ENCODE measurements around the gene EIF4G3.

DNA sequence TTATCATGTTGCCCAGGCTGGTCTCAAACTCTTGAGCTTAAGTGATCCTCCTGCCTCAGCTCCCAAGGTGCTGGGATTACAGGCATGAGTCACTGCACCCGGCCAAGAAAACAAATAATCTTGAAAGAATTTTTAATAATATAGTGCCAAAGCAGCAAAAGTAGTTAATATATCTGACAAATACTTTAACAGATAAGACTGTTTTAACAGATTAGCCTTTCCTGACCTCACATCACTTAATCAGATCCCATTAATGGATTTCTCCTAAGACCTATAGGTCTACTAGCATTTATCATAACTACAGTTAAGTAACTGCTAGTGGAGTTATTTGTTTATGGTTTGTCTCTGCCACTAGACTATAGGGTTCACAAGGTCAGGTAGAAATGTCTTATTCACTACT, 328.5 kb downstream of the EIF4G3 start:
- TF ChIP-seq, protein P1, sequence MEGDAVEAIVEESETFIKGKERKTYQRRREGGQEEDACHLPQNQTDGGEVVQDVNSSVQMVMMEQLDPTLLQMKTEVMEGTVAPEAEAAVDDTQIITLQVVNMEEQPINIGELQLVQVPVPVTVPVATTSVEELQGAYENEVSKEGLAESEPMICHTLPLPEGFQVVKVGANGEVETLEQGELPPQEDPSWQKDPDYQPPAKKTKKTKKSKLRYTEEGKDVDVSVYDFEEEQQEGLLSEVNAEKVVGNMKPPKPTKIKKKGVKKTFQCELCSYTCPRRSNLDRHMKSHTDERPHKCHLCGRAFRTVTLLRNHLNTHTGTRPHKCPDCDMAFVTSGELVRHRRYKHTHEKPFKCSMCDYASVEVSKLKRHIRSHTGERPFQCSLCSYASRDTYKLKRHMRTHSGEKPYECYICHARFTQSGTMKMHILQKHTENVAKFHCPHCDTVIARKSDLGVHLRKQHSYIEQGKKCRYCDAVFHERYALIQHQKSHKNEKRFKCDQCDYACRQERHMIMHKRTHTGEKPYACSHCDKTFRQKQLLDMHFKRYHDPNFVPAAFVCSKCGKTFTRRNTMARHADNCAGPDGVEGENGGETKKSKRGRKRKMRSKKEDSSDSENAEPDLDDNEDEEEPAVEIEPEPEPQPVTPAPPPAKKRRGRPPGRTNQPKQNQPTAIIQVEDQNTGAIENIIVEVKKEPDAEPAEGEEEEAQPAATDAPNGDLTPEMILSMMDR (IDR thresholded peaks at IDR 0.05): no peak
- TF ChIP-seq POLR2AphosphoS5 (IDR thresholded peaks at IDR 0.05): no peak
- TF ChIP-seq POLR2A (IDR thresholded peaks at IDR 0.05): no peak

Data from transverse colon (tissue), 4 donors.